Activated T-cell treated with anti-CD3 and anti-CD28 coated beads, Interleukin-2, amount 50 U/mL, for 24 hours (primary cell): Measurements from ENCODE around the gene EIF4ENIF1.
"Not testable (repeated sequence)": the region's sequence is repeated elsewhere in the genome, so short reads cannot be mapped to it uniquely, and the experiment has no call there.

Experiments used
- DNase-seq: peaks from one replicate; pipeline ENCODE4 v3.0.0-alpha.2; 2020
- H3K27ac Mint-ChIP-seq: 2 replicates; pipeline ENCODE4 v1.8.0; 2020; ENCODE audit warnings: mild to moderate bottlenecking, mixed read lengths
- H3K27me3 Mint-ChIP-seq: 2 replicates; pipeline ENCODE4 v1.8.0; 2020; ENCODE audit warnings: mixed read lengths
- H3K36me3 Mint-ChIP-seq: 2 replicates; pipeline ENCODE4 v1.8.0; 2020; ENCODE audit warnings: low read depth, mixed read lengths
- H3K4me1 Mint-ChIP-seq: 2 replicates; pipeline ENCODE4 v1.8.0; 2020; ENCODE audit warnings: low read depth, mixed read lengths
- H3K4me3 Mint-ChIP-seq: 2 replicates; pipeline ENCODE4 v1.8.0; 2020; ENCODE audit warnings: mild to moderate bottlenecking, moderate library complexity, mixed read lengths
- H3K9me3 Mint-ChIP-seq: 2 replicates; pipeline ENCODE4 v1.8.0; 2020; ENCODE audit warnings: mixed read lengths

Gene EIF4ENIF1

DNA sequence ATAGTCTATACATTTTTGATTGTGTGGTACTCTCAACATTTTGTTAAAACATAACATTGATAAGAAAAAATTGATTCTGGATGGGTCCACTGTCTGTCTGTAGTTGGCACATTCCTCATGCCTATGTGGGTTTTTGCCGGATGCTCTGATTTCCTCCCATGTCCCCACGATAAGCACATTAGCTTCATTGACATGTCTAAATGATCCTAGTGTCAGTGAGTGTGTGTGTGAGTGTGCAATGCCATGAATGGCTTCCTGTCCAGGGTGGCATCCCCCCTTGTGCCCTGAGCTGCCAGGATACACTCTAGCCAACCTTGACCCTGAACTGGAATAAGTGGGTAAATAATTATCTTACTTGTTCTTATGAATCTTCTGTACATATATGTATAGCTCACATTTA is 12.1 kb upstream of the EIF4ENIF1 start:
- H3K4me1 Mint-ChIP-seq: peaks cover 65% of the 10 kb centered on the region
- H3K27ac Mint-ChIP-seq: peak overlapping the region; percentile 79
- peak overlapping the region; percentile 12 for H3K4me3 Mint-ChIP-seq
- H3K27me3 Mint-ChIP-seq: no peaks in the 10 kb centered on the region
- H3K36me3 Mint-ChIP-seq: peaks cover 88% of the 10 kb centered on the region
- no peak for DNase-seq
- H3K9me3 Mint-ChIP-seq: no peaks in the 10 kb centered on the region

- Mint-ChIP-seq H3K36me3 (peaks cover 58% of the 10 kb centered on the region), H3K4me1 (peaks cover 51% of the 10 kb centered on the region), H3K9me3 (no peaks in the 10 kb centered on the region), H3K27ac (peak overlapping the region; percentile 95), H3K4me3 (peak overlapping the region; percentile 97), H3K27me3 (no peaks in the 10 kb centered on the region)
- DNase-seq: no peak
These were observed 7.7 kb upstream of the EIF4ENIF1 start for GRCh38 chr22:31497148-31497938.

GRCh38 chr22:31496735-31497146 is 7.1 kb upstream of the EIF4ENIF1 start:
- peak; percentile 73 for DNase-seq
- Mint-ChIP-seq H3K27ac (peak overlapping the region; percentile 95), H3K9me3 (no peaks in the 10 kb centered on the region), H3K27me3 (no peaks in the 10 kb centered on the region), H3K36me3 (peaks cover 56% of the 10 kb centered on the region), H3K4me1 (peaks cover 51% of the 10 kb centered on the region), H3K4me3 (peak overlapping the region; percentile 97)

DNA sequence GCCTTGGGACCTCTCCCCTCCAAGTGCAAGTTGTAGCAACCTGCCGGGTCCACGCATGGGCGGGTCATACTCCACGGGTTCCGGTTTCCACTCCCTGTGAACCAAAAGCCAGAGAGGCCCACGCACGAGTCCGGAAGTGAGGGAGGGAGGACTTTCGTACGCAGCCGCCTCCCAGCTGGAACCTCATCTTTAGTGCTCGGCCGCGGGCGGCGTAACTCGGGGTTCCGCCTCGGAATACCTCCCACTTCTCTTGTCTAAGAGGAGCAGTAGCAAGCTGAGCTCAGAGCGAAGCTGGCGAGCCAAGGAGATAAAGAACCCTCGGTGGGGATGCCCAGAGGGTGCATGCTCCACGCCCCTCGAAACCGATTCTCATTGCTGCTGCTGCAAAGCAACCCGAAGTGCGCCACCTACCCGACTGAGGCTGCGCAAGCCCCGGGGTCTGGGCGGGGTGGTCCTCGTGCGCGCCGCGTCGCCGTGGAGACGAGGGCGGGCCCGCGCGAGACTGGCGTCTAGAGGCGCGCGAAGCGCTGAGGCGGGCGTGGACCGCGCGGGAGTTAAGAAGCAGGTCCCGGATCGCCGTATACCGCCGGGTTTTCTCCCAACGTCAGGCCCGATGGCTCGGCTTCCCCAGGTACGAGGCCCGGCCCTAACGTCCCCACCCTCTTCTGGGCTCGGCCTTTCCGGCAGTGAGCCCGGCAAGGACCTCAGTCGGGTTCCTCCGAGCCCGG is 6.5 kb upstream of the EIF4ENIF1 start, which contains the start of gene SFI1:
TSS of gene SFI1 (plus strand) at position 530 of the 728 bp plus-strand sequence. CDS start 11,749 bp downstream, outside the sequence.
- H3K4me1 Mint-ChIP-seq: peaks cover 51% of the 10 kb centered on the region
- peak within 1 kb of the TSS; percentile 95 for H3K27ac Mint-ChIP-seq

GRCh38 chr22:31495343-31495742 is 5.7 kb upstream of the EIF4ENIF1 start:
- no peak for DNase-seq
- Mint-ChIP-seq H3K9me3 (no peaks in the 10 kb centered on the region), H3K36me3 (peaks cover 55% of the 10 kb centered on the region), H3K4me3 (peak overlapping the region; percentile 97), H3K4me1 (peaks cover 59% of the 10 kb centered on the region), H3K27ac (peak overlapping the region; percentile 95), H3K27me3 (no peaks in the 10 kb centered on the region)

More for the DNA sequence above, 6.5 kb upstream of the EIF4ENIF1 start, which contains the start of gene SFI1:
- no peaks in the 10 kb centered on the region for H3K9me3 Mint-ChIP-seq
- no peaks in the 10 kb centered on the region for H3K27me3 Mint-ChIP-seq
- peak within 1 kb of the TSS; percentile 97 for H3K4me3 Mint-ChIP-seq
- H3K36me3 Mint-ChIP-seq: peaks cover 56% of the 10 kb centered on the region
- peak; percentile 96 for DNase-seq

DNA sequence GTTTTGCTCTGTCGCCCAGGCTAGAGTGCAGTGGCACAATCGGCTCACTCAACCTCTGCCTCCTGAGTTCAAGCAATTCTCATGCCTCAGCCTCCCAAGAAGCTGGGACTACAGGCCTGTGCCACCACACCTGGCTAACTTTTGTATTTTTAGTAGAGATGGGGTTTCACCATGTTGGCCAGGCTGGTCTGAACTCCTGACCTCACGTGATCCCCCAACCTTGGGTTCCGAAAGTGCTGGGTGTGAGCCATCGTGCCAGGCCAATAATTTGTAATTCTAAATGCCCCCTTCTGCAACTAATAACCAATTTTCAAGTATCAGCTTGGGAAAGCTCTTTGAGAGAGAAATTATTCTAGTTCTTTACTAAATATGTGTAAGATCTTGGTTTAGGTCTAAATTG is 3.7 kb upstream of the EIF4ENIF1 start:
- peaks cover 50% of the 10 kb centered on the region for H3K36me3 Mint-ChIP-seq
- DNase-seq, H3K27me3 Mint-ChIP-seq, H3K9me3 Mint-ChIP-seq: not testable (repeated sequence)
- peak overlapping the region; percentile 2 for H3K4me3 Mint-ChIP-seq
- H3K4me1 Mint-ChIP-seq: peaks cover 52% of the 10 kb centered on the region
- peak overlapping the region; percentile 79 for H3K27ac Mint-ChIP-seq

- Mint-ChIP-seq H3K9me3 (no peaks in the 10 kb centered on the region), H3K4me1 (peaks cover 54% of the 10 kb centered on the region), H3K27ac (peak overlapping the region; percentile 96), H3K27me3 (no peaks in the 10 kb centered on the region), H3K36me3 (peaks cover 52% of the 10 kb centered on the region), H3K4me3 (peak overlapping the region; percentile 32)
- DNase-seq: no peak
These were observed 2.5 kb upstream of the EIF4ENIF1 start for GRCh38 chr22:31492151-31492550.

DNA sequence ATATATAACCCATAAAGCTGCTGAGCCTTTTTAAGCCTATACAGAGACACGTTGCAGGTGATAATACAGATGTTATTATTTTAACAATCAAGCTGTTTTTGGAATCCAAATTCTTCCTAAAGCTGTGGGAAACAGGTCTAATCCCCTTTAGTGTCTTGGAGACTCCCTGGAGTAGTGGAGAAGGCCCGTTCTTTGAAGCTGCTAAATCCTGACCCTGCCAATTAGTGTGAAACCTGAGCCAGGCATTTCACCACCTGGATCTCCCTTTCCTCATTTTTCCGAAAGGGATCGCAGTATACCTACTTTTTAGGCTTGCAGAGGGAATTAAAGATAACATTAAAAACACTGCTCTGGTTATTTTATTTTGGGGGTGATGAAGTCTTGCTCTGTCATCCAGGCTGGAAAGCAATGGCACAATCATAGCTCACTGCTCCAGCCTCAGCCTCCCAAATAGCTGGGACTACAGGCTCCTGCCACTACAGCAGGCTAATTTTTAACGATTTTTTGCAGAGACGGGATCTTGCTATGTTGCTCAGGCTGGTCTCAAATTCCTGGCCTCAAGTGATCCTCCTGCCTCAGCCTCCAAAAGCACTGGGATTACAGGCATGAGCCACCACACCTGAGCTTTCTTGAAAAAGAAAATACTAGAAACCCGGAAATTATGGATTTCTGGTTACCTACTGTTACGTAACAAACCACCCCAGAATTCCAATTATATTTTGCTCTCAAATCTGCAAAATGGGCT is 1.7 kb upstream of the EIF4ENIF1 start:
- Mint-ChIP-seq H3K36me3 (peaks cover 54% of the 10 kb centered on the region), H3K4me1 (peaks cover 60% of the 10 kb centered on the region), H3K4me3 (peak overlapping the region; percentile 89), H3K27ac (peak overlapping the region; percentile 96), H3K27me3 (no peaks in the 10 kb centered on the region), H3K9me3 (no peaks in the 10 kb centered on the region)
- DNase-seq: no peak

GRCh38 chr22:31490496-31490925 is 869 bp upstream of the EIF4ENIF1 start:
- Mint-ChIP-seq H3K36me3 (peaks cover 53% of the 10 kb centered on the region), H3K27ac (peak overlapping the region; percentile 96), H3K4me3 (peak overlapping the region; percentile 89), H3K27me3 (no peaks in the 10 kb centered on the region), H3K9me3 (no peaks in the 10 kb centered on the region), H3K4me1 (peaks cover 55% of the 10 kb centered on the region)
- DNase-seq: peak; percentile 65

- H3K36me3 Mint-ChIP-seq: peaks cover 67% of the 10 kb centered on the region
- no peaks in the 10 kb centered on the region for H3K27me3 Mint-ChIP-seq
- H3K4me3 Mint-ChIP-seq: peak overlapping the region; percentile 89
- H3K27ac Mint-ChIP-seq: peak overlapping the region; percentile 89
- H3K4me1 Mint-ChIP-seq: peaks cover 60% of the 10 kb centered on the region
- DNase-seq: peak; percentile 65
- H3K9me3 Mint-ChIP-seq: no peaks in the 10 kb centered on the region
These were observed 539 bp downstream of the EIF4ENIF1 start for GRCh38 chr22:31488988-31489617.

DNA sequence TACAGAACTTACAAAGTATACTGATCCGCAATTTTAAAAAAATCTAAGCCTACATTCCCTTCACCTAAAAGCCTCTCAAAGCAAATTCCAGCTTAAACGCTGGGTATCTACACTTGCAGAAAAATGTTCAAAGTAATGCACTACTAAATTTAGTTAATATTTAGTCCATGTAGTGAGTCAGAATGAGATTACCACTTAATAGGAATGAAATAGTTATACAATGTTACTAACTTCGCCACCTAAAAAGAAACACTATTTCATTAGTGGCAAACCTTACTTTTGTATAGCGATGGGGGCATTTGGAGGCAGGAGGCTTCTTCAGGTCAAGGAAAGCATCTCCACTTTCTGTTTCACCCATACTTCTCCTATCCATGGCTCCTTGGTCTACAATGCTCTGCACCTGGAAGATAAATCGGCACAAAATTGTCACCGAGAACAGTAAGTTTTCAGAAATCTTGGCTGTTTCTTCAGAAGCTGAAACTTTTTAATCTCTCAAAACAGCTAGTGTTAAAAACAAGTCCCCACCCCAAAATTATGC is 1.2 kb downstream of the EIF4ENIF1 start:
- peak overlapping the region; percentile 89 for H3K27ac Mint-ChIP-seq
- DNase-seq: no peak
- peaks cover 74% of the 10 kb centered on the region for H3K36me3 Mint-ChIP-seq
- peak overlapping the region; percentile 88 for H3K4me3 Mint-ChIP-seq
- H3K4me1 Mint-ChIP-seq: peaks cover 62% of the 10 kb centered on the region
- H3K27me3 Mint-ChIP-seq: no peaks in the 10 kb centered on the region
- no peaks in the 10 kb centered on the region for H3K9me3 Mint-ChIP-seq

GRCh38 chr22:31486951-31487350 is 2.7 kb downstream of the EIF4ENIF1 start:
- H3K4me3 Mint-ChIP-seq: peak overlapping the region; percentile 88

DNA sequence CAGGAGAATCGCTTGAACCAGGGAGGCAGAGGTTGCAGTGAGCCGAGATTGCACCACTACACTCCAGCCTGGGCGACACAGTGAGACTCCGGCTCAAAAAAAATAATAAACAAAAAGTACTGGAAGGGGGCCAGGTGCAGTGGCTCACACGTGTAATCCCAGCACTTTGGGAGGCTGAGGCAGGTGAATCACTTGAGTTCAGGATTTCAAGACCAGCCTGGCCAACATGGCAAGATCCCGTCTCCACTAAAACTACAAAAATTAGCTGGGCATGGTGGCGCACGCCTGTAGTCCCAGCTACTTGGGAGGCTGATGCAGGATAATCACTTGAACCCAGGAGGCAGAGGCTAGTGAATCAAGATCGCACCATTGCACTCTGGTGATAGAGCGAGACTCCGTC is 3.3 kb downstream of the EIF4ENIF1 start:
- Mint-ChIP-seq H3K36me3 (peaks cover 86% of the 10 kb centered on the region), H3K4me1 (peaks cover 63% of the 10 kb centered on the region), H3K27ac (peak overlapping the region; percentile 40)
- H3K27me3 Mint-ChIP-seq, DNase-seq, H3K4me3 Mint-ChIP-seq, H3K9me3 Mint-ChIP-seq: not testable (repeated sequence)

More at GRCh38 chr22:31486951-31487350, 2.7 kb downstream of the EIF4ENIF1 start:
- H3K27me3 Mint-ChIP-seq: no peaks in the 10 kb centered on the region
- no peaks in the 10 kb centered on the region for H3K9me3 Mint-ChIP-seq
- H3K36me3 Mint-ChIP-seq: peaks cover 86% of the 10 kb centered on the region
- H3K27ac Mint-ChIP-seq: peak overlapping the region; percentile 69
- no peak for DNase-seq
- peaks cover 65% of the 10 kb centered on the region for H3K4me1 Mint-ChIP-seq
